A549 treated with ZK216348 at 1 μM for 4 hours (cell line): ENCODE measurements around the gene UBP1. TPM values are rescaled to one million over a fixed set of nuclear protein-coding genes. Genes with fewer than 3 reads are reported as not detected.

Experiments used
- total RNA-seq: library from RNA; stranded (reverse); fragments of 200-300 nt; extraction: Qiagen RNA extraction; gene quantifications from 5 replicates; pipeline ENCODE4 v1.2.3, GENCODE V29; 2022; ENCODE audit warnings: low read depth

Gene UBP1, protein sequence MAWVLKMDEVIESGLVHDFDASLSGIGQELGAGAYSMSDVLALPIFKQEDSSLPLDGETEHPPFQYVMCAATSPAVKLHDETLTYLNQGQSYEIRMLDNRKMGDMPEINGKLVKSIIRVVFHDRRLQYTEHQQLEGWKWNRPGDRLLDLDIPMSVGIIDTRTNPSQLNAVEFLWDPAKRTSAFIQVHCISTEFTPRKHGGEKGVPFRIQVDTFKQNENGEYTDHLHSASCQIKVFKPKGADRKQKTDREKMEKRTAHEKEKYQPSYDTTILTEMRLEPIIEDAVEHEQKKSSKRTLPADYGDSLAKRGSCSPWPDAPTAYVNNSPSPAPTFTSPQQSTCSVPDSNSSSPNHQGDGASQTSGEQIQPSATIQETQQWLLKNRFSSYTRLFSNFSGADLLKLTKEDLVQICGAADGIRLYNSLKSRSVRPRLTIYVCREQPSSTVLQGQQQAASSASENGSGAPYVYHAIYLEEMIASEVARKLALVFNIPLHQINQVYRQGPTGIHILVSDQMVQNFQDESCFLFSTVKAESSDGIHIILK
- total RNA-seq = 43.3 to 60.8 TPM (median 56.9 TPM) in 5 replicates

DNA sequence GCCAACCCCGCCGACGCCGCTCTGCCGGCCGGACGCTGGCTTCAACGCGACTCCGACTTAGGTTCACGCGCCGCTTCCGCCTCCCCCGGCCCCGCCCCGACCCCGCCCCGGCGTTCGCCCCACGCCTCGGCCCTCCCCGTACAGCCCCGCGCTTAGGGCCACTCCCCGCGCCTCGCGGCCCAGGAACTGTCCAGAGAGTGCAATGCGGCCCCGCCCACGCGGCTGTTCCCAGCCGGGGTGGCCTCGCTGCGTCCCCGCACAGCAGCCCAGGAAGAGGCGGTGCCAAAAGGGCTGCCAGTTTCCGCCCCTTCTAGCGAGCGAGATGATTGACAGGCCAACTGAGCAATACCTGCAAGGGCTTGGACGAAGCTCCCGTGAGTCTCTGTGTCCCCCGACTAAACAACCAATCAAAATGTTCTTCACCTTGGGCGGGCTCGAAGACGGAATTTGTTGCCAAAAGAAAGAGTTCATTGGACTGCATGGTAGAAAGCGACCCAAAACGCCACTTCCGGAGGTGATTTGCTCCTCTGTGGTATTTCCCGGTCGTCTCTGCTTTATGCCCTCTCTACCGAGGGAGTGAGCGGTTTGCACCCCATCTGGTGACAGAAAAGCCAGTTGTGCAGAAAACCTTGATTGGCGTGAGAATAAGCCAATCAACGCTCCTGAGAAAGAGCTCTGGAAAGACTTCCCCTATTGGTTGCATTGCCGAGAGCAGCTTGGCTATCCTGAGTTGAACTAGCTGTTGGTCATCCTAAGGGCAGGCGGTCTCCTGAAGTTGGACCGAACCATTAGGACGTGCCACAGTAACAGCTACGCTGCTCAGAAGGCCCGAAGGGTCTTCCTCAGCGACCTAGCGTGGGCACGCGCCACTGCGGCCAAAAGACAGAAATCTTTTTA, at the start of gene UBP1:
Gene UBP1, minus strand, starts transcription at position 78 of the 897 bp plus-strand sequence. CDS start 557 bp downstream, outside the sequence.

Other genes with a start within 250 kb of the UBP1 start
- gene SUSD5, start 221.6 kb downstream of the UBP1 start, total RNA-seq = 2.3 to 4.2 TPM (median 3.1 TPM) in 5 replicates
- gene FBXL2, start 163.0 kb downstream of the UBP1 start, total RNA-seq = 6.4 to 9.5 TPM (median 8.6 TPM) in 5 replicates